Measurements from ENCODE around the gene USH2A. TPM values are rescaled to one million over a fixed set of nuclear protein-coding genes. Genes with fewer than 3 reads are reported as not detected.

Gene USH2A
- polyA plus RNA-seq, 3 donors, result not detected

- H3K27me3 ChIP-seq (ENCODE audit: control insufficient read depth in 2 of 2, insufficient read depth in 2 of 2, low read length in 2 of 2), result no peaks in the 10 kb centered on the region
- no peak for TF ChIP-seq CTCF (IDR thresholded peaks at IDR 0.05)
- no peak for DNase-seq
- Mint-ChIP-seq H3K27me3 (ENCODE audit: low read depth in 3 of 3) (no peaks in the 10 kb centered on the region), H3K36me3 (no peaks in the 10 kb centered on the region), H3K9me3 (peaks cover 0 to 3% (median 0%) of the 10 kb centered on the region in 7 donors), H3K4me1 (no peaks in the 10 kb centered on the region), H3K4me3 (no peak overlapping the region), H3K27ac (no peak overlapping the region)
- H3K9ac ChIP-seq (ENCODE audit: insufficient read depth, low read length, poor library complexity, severe bottlenecking), result no peak overlapping the region
- no peak overlapping the region for H2AFZ ChIP-seq (ENCODE audit: insufficient read depth, low read depth, low read length, poor library complexity, severe bottlenecking)
- no CpG with 5 or more reads among the region's 5 CpGs for WGBS (ENCODE audit: insufficient coverage)
- H3K4me1 ChIP-seq (ENCODE audit: control insufficient read depth in 1 of 2, insufficient read depth in 2 of 2, low read length in 2 of 2), result no peaks in the 10 kb centered on the region
- H3K36me3 ChIP-seq (replicated peaks in 1 of 2; ENCODE audit: control insufficient read depth in 1 of 2, insufficient read depth in 2 of 2, low read length in 2 of 2), result no peaks in the 10 kb centered on the region
- H4K20me1 ChIP-seq (ENCODE audit: insufficient read depth, low read length), result no peaks in the 10 kb centered on the region
- H3K4me2 ChIP-seq (replicated peaks; ENCODE audit: extremely low read depth, low read length, poor library complexity, severe bottlenecking), result no peak overlapping the region
- no peak overlapping the region for H3K27ac ChIP-seq (ENCODE audit: low read depth in 1 of 2, low read length in 2 of 2)
- H3K4me3 ChIP-seq (replicated peaks in 1 of 3; ENCODE audit: low read depth in 2 of 3, low read length in 3 of 3), result no peak overlapping the region
- H3K79me2 ChIP-seq (ENCODE audit: insufficient read depth, low read length), result no peaks in the 10 kb centered on the region
- intact Hi-C loops (cut with micrococcal nuclease), result no loop called here
- no peaks in the 10 kb centered on the region for H3K9me3 ChIP-seq (replicated peaks in 1 of 2; ENCODE audit: control insufficient read depth in 1 of 2, insufficient read depth in 1 of 2, low read length in 2 of 2)
These were observed 646.9 kb downstream of the USH2A start for GRCh38 chr1:215776336-215776735.

- H3K9me3 ChIP-seq (replicated peaks in 1 of 2; ENCODE audit: control insufficient read depth in 1 of 2, insufficient read depth in 1 of 2, low read length in 2 of 2), result peaks cover 0 to 5% of the 10 kb centered on the region in 2 donors
- no peaks in the 10 kb centered on the region for H3K27me3 Mint-ChIP-seq (ENCODE audit: low read depth in 3 of 3)
- H3K4me1 Mint-ChIP-seq, result no peaks in the 10 kb centered on the region
- DNase-seq, result no peak
- peaks cover 0 to 3% (median 2%) of the 10 kb centered on the region in 7 donors for H3K9me3 Mint-ChIP-seq
- no peak overlapping the region for H3K4me3 Mint-ChIP-seq
- no peak overlapping the region for H3K4me2 ChIP-seq (replicated peaks; ENCODE audit: extremely low read depth, low read length, poor library complexity, severe bottlenecking)
- intact Hi-C loops (cut with micrococcal nuclease), result no loop called here
- no peak overlapping the region for H2AFZ ChIP-seq (ENCODE audit: insufficient read depth, low read depth, low read length, poor library complexity, severe bottlenecking)
- H3K36me3 Mint-ChIP-seq, result no peaks in the 10 kb centered on the region
- no peak overlapping the region for H3K27ac Mint-ChIP-seq
- H3K4me1 ChIP-seq (ENCODE audit: control insufficient read depth in 1 of 2, insufficient read depth in 2 of 2, low read length in 2 of 2), result no peaks in the 10 kb centered on the region
- no peaks in the 10 kb centered on the region for H4K20me1 ChIP-seq (ENCODE audit: insufficient read depth, low read length)
- no peak overlapping the region for H3K9ac ChIP-seq (ENCODE audit: insufficient read depth, low read length, poor library complexity, severe bottlenecking)
- no peak overlapping the region for H3K27ac ChIP-seq (ENCODE audit: low read depth in 1 of 2, low read length in 2 of 2)
- H3K36me3 ChIP-seq (replicated peaks in 1 of 2; ENCODE audit: control insufficient read depth in 1 of 2, insufficient read depth in 2 of 2, low read length in 2 of 2), result no peaks in the 10 kb centered on the region
- H3K27me3 ChIP-seq (ENCODE audit: control insufficient read depth in 2 of 2, insufficient read depth in 2 of 2, low read length in 2 of 2), result no peaks in the 10 kb centered on the region
- H3K79me2 ChIP-seq (ENCODE audit: insufficient read depth, low read length), result no peaks in the 10 kb centered on the region
- no peak overlapping the region for H3K4me3 ChIP-seq (replicated peaks in 1 of 3; ENCODE audit: low read depth in 2 of 3, low read length in 3 of 3)
- WGBS (ENCODE audit: insufficient coverage), result no CpG with 5 or more reads among the region's 1 CpG
- no peak for TF ChIP-seq CTCF (IDR thresholded peaks at IDR 0.05)
These were observed 651.1 kb downstream of the USH2A start for GRCh38 chr1:215772151-215772550.
